ENCODE measurements around the gene PCLAF.

PCLAF gene

GRCh38 chr15:64314456-64314855, 66.8 kb downstream of the PCLAF start:
- no peak for FAIRE-seq
